K562 (cell line): ENCODE results near the gene GHR.

Experiments used
- ARNT ChIP-seq, 2 experiments: fragments of 450-650 bp; IDR thresholded peaks; 2 replicates each; pipeline ENCODE4 v1.6.1; 2016; ENCODE audit warnings: mild to moderate bottlenecking in 1 of 2
- EZH2 ChIP-seq: IDR thresholded peaks from 2 replicates; pipeline ENCODE4 v1.6.1; 2012; ENCODE audit warnings: low read depth, mild to moderate bottlenecking, inconsistent platforms, low read length, borderline replicate concordance
- OTX1 ChIP-seq: fragments of 450-650 bp; formaldehyde crosslinking; IDR thresholded peaks from 2 replicates; pipeline ENCODE4 v1.4.0; 2022; ENCODE audit warnings: mild to moderate bottlenecking
- POLR2A ChIP-seq: fragments of 450-650 bp; conservative IDR thresholded peaks from 2 replicates; pipeline ENCODE4 v1.6.1; 2016
- RBM22 ChIP-seq: fragments of 200-400 bp; formaldehyde crosslinking; IDR thresholded peaks from 2 replicates; pipeline ENCODE4 v1.6.1; 2018; ENCODE audit warnings: low read length, low read depth; ENCODE audit not compliant: poor library complexity, severe bottlenecking
- SMARCB1 ChIP-seq: IDR thresholded peaks from 2 replicates; pipeline ENCODE4 v1.6.1; 2011; ENCODE audit warnings: improper control_type of control experiment, low read depth; ENCODE audit not compliant: insufficient read length
- SMC3 ChIP-seq: conservative IDR thresholded peaks from 2 replicates; pipeline ENCODE4 v1.6.1; 2011; ENCODE audit warnings: low read depth, low read length, improper control_type of control experiment; ENCODE audit not compliant: insufficient read depth
- ZC3H4 ChIP-seq: sonication (generic); formaldehyde crosslinking; IDR thresholded peaks from 2 replicates; pipeline ENCODE4 v1.9.0; 2021; ENCODE audit warnings: missing genetic modification reagents, borderline replicate concordance
- ZNF184 ChIP-seq: sonication (generic); formaldehyde crosslinking; IDR thresholded peaks from 2 replicates; pipeline ENCODE4 v1.5.0; 2020; ENCODE audit warnings: missing genetic modification reagents
- TF ChIP-seq, protein P1 (sequence below), 3 experiments: IDR thresholded peaks in 2 of 3; conservative IDR thresholded peaks in 1 of 3; 2 replicates each; pipeline ENCODE4 v1.5.1; 2011 to 2012; ENCODE audit warnings: low read length in 3 of 3, mild to moderate bottlenecking in 3 of 3, control low read depth in 2 of 3, improper control_type of control experiment in 1 of 3, inconsistent platforms in 1 of 3, low read depth in 1 of 3, mixed read lengths in 1 of 3, moderate library complexity in 1 of 3; ENCODE audit not compliant: insufficient read depth in 2 of 3
- TF ChIP-seq, protein P2 (sequence below): IDR thresholded peaks from 3 replicates; pipeline ENCODE4 v1.6.1; 2011; ENCODE audit warnings: borderline replicate concordance, mild to moderate bottlenecking, moderate library complexity; ENCODE audit not compliant: insufficient read length; ENCODE audit errors: extremely low read depth
- TF ChIP-seq, protein P3 (sequence below): sonication (generic); formaldehyde crosslinking; IDR thresholded peaks from 2 replicates; pipeline ENCODE4 v1.8.1; 2023; ENCODE audit warnings: mild to moderate bottlenecking, missing genetic modification reagents

DNA sequence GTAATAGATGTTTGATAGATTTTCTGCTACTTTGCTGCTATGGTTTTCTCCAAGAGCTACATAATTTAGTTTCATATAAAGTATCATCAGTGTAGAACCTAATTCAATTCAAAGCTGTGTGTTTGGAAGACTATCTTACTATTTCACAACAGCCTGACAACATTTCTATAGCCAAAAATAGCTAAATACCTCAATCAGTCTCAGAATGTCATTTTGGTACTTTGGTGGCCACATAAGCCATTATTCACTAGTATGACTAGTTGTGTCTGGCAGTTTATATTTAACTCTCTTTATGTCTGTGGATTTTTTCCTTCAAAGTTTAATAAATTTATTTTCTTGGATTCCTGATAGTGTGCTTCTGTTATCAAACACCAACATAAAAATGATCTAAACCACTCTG lies 298.2 kb downstream of the GHR start:
- no peak for TF ChIP-seq POLR2A
- TF ChIP-seq, protein P1, sequence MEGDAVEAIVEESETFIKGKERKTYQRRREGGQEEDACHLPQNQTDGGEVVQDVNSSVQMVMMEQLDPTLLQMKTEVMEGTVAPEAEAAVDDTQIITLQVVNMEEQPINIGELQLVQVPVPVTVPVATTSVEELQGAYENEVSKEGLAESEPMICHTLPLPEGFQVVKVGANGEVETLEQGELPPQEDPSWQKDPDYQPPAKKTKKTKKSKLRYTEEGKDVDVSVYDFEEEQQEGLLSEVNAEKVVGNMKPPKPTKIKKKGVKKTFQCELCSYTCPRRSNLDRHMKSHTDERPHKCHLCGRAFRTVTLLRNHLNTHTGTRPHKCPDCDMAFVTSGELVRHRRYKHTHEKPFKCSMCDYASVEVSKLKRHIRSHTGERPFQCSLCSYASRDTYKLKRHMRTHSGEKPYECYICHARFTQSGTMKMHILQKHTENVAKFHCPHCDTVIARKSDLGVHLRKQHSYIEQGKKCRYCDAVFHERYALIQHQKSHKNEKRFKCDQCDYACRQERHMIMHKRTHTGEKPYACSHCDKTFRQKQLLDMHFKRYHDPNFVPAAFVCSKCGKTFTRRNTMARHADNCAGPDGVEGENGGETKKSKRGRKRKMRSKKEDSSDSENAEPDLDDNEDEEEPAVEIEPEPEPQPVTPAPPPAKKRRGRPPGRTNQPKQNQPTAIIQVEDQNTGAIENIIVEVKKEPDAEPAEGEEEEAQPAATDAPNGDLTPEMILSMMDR (IDR thresholded peaks at IDR 0.05 in 2 of 3, conservative IDR thresholded peaks at IDR 0.05 in 1 of 3; ENCODE audit: insufficient read depth in 2 of 3, low read depth in 1 of 3, low read length in 3 of 3): no peak
- no peak for TF ChIP-seq EZH2
- TF ChIP-seq OTX1: no peak
- TF ChIP-seq RBM22: no peak
- no peak for TF ChIP-seq SMARCB1
- TF ChIP-seq, protein P2, sequence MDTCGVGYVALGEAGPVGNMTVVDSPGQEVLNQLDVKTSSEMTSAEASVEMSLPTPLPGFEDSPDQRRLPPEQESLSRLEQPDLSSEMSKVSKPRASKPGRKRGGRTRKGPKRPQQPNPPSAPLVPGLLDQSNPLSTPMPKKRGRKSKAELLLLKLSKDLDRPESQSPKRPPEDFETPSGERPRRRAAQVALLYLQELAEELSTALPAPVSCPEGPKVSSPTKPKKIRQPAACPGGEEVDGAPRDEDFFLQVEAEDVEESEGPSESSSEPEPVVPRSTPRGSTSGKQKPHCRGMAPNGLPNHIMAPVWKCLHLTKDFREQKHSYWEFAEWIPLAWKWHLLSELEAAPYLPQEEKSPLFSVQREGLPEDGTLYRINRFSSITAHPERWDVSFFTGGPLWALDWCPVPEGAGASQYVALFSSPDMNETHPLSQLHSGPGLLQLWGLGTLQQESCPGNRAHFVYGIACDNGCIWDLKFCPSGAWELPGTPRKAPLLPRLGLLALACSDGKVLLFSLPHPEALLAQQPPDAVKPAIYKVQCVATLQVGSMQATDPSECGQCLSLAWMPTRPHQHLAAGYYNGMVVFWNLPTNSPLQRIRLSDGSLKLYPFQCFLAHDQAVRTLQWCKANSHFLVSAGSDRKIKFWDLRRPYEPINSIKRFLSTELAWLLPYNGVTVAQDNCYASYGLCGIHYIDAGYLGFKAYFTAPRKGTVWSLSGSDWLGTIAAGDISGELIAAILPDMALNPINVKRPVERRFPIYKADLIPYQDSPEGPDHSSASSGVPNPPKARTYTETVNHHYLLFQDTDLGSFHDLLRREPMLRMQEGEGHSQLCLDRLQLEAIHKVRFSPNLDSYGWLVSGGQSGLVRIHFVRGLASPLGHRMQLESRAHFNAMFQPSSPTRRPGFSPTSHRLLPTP: no peak
- TF ChIP-seq, protein P3, sequence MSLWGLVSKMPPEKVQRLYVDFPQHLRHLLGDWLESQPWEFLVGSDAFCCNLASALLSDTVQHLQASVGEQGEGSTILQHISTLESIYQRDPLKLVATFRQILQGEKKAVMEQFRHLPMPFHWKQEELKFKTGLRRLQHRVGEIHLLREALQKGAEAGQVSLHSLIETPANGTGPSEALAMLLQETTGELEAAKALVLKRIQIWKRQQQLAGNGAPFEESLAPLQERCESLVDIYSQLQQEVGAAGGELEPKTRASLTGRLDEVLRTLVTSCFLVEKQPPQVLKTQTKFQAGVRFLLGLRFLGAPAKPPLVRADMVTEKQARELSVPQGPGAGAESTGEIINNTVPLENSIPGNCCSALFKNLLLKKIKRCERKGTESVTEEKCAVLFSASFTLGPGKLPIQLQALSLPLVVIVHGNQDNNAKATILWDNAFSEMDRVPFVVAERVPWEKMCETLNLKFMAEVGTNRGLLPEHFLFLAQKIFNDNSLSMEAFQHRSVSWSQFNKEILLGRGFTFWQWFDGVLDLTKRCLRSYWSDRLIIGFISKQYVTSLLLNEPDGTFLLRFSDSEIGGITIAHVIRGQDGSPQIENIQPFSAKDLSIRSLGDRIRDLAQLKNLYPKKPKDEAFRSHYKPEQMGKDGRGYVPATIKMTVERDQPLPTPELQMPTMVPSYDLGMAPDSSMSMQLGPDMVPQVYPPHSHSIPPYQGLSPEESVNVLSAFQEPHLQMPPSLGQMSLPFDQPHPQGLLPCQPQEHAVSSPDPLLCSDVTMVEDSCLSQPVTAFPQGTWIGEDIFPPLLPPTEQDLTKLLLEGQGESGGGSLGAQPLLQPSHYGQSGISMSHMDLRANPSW (CRISPR knock-in tag): no peak
- TF ChIP-seq SMC3: no peak
- no peak for TF ChIP-seq ZC3H4 (CRISPR knock-in tag)
- TF ChIP-seq ARNT (IDR thresholded peaks at IDR 0.05): no peak
- TF ChIP-seq ZNF184: no peak
